Measurements from ENCODE around the gene C16orf96. TPM values are rescaled to one million over a fixed set of nuclear protein-coding genes. Genes with fewer than 3 reads are reported as not detected.

C16orf96 gene
- total RNA-seq, 1 experiment from 2014 or later, result 1.4 TPM

DNA sequence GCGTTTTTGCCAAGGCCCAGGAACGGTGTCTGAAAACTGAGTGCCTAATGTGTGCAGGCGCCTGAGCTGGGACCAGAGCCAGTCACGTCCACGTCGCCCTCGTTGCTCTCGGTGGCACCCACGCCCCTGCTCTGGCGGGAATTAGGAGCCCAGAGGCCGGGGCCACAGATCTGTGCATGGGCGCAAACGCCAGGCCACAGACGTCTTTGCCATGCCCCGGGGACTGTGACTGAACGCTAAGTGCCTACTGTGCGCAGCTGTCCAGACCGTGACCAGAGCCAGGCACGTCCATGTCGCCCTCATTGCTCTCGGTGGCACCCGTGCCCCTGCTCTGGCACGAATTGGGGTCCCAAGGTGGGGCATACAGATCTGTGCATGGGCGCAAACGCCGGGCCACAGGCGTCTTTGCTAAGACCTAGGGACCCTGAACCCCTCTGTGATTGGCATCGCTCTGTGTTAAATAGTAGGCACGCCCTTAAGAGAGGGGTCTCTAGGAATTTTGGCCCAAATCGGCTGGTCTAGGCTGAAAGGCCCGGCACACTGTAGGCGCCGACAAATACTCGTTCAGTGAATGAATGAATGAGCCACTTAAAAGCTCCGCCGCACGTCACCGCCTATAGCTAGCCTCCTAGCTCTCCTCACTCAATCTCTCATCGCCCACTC, 59.4 kb downstream of the C16orf96 start:
- H3K4me1 Mint-ChIP-seq, result peaks cover 31 to 42% of the 10 kb centered on the region in 2 experiments
- H2AFZ ChIP-seq (ENCODE audit: low read length), result no peak overlapping the region
- no peaks in the 10 kb centered on the region for H3K27me3 ChIP-seq (ENCODE audit: insufficient read depth, low read length)

More for the DNA sequence above, 59.4 kb downstream of the C16orf96 start:
- Histone ChIP-seq H2AK5ac (ENCODE audit: insufficient read length, low read length) (no peak overlapping the region), H3K14ac (ENCODE audit: insufficient read depth, low read length) (peak overlapping the region; percentile 82), H3K27ac (ENCODE audit: insufficient read length, low read depth, low read length) (peak overlapping the region; percentile 58), H3T11ph (ENCODE audit: low read length) (no peak overlapping the region), H4K8ac (replicated peaks; ENCODE audit: insufficient read length, low read depth, low read length) (no peak overlapping the region), H2BK120ac (ENCODE audit: low read depth, low read length, poor library complexity, severe bottlenecking) (peak overlapping the region; percentile 82), H3K18ac (ENCODE audit: insufficient read length, low read depth, low read length) (peak overlapping the region; percentile 49), H3K56ac (ENCODE audit: insufficient read length, low read depth, low read length) (no peak overlapping the region), H2BK5ac (ENCODE audit: insufficient read length, low read length) (no peak overlapping the region), H3K79me2 (ENCODE audit: insufficient read depth, low read length) (peaks cover 20% of the 10 kb centered on the region; the same call in 1 of the 2 replicates), H3K9ac (ENCODE audit: extremely low read depth, insufficient read length, low read length) (peak overlapping the region; percentile 67), H3K9me3 (ENCODE audit: control insufficient read depth, low read depth, low read length) (no peaks in the 10 kb centered on the region), H2BK20ac (ENCODE audit: low read depth, low read length, poor library complexity, severe bottlenecking) (no peak overlapping the region), H3K4me1 (ENCODE audit: insufficient read depth, low read length) (no peaks in the 10 kb centered on the region), H4K20me1 (ENCODE audit: control insufficient read depth, insufficient read depth, insufficient read length) (no peaks in the 10 kb centered on the region), H3K79me1 (ENCODE audit: insufficient read depth, low read depth, low read length, poor library complexity, severe bottlenecking) (peaks cover 7% of the 10 kb centered on the region), H3K4ac (ENCODE audit: low read depth, low read length) (peak overlapping the region; percentile 16), H4K91ac (ENCODE audit: insufficient read length, low read depth, low read length) (peak overlapping the region; percentile 80), H2BK12ac (ENCODE audit: insufficient read length, low read depth, low read length) (peak overlapping the region; percentile 30), H3K23ac (ENCODE audit: insufficient read length, low read depth, low read length) (no peak overlapping the region), H2BK15ac (ENCODE audit: low read depth, low read length) (no peak overlapping the region), H3K4me2 (ENCODE audit: insufficient read depth, insufficient read length, low read length) (peak overlapping the region; percentile 42), H4K5ac (ENCODE audit: insufficient read length, low read depth, low read length) (peak overlapping the region; percentile 4), H3K23me2 (ENCODE audit: insufficient read length, low read depth, low read length, poor library complexity, severe bottlenecking) (peaks cover 12% of the 10 kb centered on the region)
- no CpG with 5 or more reads among the region's 39 CpGs for WGBS (ENCODE audit: extremely low coverage, insufficient read length, low lambda C conversion rate)
- Mint-ChIP-seq H3K27me3 (ENCODE audit: low read depth) (peaks cover 1% of the 10 kb centered on the region; the same call in 1 of the 2 replicates), H3K4me3 (peak overlapping the region; percentile 72 to 86), H3K36me3 (ENCODE audit: insufficient read depth in 1 of 3, low read depth in 3 of 3) (peaks cover 0 to 2% (median 0%) of the 10 kb centered on the region in 3 experiments; a peak in 2 of 7 replicates), H3K27ac (peak overlapping the region; percentile 89 to 96 (median 95); a peak in 6 of 7 replicates), H3K9me3 (no peaks in the 10 kb centered on the region)
- DNase-seq, result no peak
- TF ChIP-seq, protein P1, sequence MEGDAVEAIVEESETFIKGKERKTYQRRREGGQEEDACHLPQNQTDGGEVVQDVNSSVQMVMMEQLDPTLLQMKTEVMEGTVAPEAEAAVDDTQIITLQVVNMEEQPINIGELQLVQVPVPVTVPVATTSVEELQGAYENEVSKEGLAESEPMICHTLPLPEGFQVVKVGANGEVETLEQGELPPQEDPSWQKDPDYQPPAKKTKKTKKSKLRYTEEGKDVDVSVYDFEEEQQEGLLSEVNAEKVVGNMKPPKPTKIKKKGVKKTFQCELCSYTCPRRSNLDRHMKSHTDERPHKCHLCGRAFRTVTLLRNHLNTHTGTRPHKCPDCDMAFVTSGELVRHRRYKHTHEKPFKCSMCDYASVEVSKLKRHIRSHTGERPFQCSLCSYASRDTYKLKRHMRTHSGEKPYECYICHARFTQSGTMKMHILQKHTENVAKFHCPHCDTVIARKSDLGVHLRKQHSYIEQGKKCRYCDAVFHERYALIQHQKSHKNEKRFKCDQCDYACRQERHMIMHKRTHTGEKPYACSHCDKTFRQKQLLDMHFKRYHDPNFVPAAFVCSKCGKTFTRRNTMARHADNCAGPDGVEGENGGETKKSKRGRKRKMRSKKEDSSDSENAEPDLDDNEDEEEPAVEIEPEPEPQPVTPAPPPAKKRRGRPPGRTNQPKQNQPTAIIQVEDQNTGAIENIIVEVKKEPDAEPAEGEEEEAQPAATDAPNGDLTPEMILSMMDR (conservative IDR thresholded peaks at IDR 0.05), result no peak
